ENCODE results near the gene OR5A1. TPM values are rescaled to one million over a fixed set of nuclear protein-coding genes. Genes with fewer than 3 reads are reported as not detected.
"Not testable (repeated sequence)": the region's sequence is repeated elsewhere in the genome, so short reads cannot be mapped to it uniquely, and the experiment has no call there.

The OR5A1 gene
- total RNA-seq, 1 donor from 2014 or later, result not detected

DNA sequence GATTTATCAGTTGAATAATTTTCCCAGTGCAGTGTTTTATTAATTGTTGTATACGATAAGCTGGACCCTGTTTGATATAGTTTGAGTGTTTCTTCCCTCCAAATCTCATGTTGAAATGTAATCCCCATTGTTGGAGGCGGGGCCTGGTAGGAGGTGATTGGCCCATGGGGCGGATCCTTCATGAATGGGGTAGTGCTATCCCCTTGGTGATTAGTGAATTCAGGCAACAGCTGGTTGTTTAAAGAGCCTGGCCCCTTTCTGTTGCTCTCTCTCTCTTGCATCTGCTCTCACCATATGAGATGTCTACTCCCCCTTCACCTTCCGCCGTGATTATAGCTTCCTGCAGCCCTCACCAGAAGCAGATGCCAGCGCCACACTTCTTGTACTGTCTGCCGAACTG, 1.5 kb downstream of the OR5A1 start:
- no peak for TF ChIP-seq POLR2A (IDR thresholded peaks at IDR 0.05)
- TF ChIP-seq, protein P1, sequence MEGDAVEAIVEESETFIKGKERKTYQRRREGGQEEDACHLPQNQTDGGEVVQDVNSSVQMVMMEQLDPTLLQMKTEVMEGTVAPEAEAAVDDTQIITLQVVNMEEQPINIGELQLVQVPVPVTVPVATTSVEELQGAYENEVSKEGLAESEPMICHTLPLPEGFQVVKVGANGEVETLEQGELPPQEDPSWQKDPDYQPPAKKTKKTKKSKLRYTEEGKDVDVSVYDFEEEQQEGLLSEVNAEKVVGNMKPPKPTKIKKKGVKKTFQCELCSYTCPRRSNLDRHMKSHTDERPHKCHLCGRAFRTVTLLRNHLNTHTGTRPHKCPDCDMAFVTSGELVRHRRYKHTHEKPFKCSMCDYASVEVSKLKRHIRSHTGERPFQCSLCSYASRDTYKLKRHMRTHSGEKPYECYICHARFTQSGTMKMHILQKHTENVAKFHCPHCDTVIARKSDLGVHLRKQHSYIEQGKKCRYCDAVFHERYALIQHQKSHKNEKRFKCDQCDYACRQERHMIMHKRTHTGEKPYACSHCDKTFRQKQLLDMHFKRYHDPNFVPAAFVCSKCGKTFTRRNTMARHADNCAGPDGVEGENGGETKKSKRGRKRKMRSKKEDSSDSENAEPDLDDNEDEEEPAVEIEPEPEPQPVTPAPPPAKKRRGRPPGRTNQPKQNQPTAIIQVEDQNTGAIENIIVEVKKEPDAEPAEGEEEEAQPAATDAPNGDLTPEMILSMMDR (IDR thresholded peaks at IDR 0.05), result no peak
- no peak for TF ChIP-seq POLR2AphosphoS5 (IDR thresholded peaks at IDR 0.05; ENCODE audit: insufficient read depth in 1 of 2, low read depth in 1 of 2)
- no peaks in the 10 kb centered on the region for H3K9me3 ChIP-seq
- DNase-seq (ENCODE audit: extremely low spot score in 2 of 2), result no peak

DNA sequence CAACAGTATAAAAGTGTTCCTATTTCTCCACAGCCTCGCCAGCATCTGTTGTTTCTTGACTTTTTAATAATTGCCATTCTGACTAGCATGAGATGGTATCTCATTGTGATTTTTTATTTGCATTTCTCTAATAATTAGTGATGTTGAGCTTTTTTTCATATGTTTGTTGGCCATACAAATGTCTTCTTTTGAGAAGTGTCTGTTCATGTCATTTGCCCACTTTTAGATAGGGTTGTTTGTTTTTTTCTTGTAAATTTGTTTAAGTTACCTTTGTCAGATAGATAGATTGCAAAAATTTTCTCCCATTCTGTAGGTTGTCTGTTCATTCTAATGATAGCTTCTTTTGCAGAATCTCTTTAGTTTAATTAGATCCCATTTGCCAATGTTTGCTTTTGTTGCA, 9.4 kb downstream of the OR5A1 start:
- H3K9me3 ChIP-seq; H3K4me1 ChIP-seq; intact Hi-C loops (cut with DNase I); H3K27me3 ChIP-seq; H3K27ac ChIP-seq; H3K36me3 ChIP-seq; H3K4me3 ChIP-seq; DNase-seq (ENCODE audit: extremely low spot score in 2 of 2): not testable (repeated sequence)

More for the DNA sequence above, 1.5 kb downstream of the OR5A1 start:
- Histone ChIP-seq H3K4me3 (no peak overlapping the region), H3K4me1 (no peaks in the 10 kb centered on the region), H3K36me3 (no peaks in the 10 kb centered on the region), H3K27ac (no peak overlapping the region), H3K27me3 (no peaks in the 10 kb centered on the region)
- intact Hi-C loops (cut with DNase I), result no loop called here

DNA sequence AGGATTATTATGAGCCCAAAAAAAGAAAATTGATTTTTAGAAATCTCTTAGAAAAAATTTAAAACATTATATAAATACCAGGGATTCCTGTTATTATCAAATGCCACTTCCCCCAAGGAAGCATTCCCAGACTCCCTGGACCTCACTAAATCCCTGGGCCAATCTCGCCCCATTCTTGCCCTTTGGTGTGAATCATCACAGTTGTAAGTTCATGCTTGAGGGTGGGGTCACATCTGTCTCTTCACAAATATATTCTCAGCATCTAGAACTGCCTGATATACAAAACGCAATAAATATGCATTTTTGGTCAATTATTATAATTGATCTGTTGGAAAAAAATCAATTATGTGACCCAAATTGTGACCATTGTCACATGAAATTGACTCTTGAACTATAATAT, 12.2 kb downstream of the OR5A1 start:
- TF ChIP-seq POLR2AphosphoS5 (IDR thresholded peaks at IDR 0.05; ENCODE audit: insufficient read depth in 1 of 2, low read depth in 1 of 2), result no peak
- TF ChIP-seq, protein P1 (IDR thresholded peaks at IDR 0.05), result no peak

DNA sequence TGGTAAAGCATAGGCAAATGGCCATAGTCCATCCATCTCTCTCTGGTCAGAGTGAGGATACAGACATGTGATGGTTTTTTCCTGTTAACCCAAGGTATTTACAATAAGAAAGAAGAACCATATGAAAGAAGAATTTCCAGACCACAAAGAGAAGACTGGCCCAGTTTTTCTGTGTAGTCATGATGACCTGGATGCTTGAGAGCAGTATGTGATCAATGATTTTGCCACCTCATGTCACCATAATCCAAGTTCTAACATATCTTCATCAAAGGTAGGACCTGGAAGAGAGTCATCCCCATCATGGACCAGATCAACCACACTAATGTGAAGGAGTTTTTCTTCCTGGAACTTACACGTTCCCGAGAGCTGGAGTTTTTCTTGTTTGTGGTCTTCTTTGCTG, 20.4 kb downstream of the OR5A1 start, which contains the start of gene OR4D6:
Gene OR4D6, plus strand, starts transcription at position 301 of the 400 bp plus-strand sequence. Its CDS starts 0 bp downstream, at position 301.
- Histone ChIP-seq H3K27me3 (no peaks in the 10 kb centered on the region), H3K4me1 (no peaks in the 10 kb centered on the region), H3K27ac (no peak within 1 kb of the TSS), H3K36me3 (no peaks in the 10 kb centered on the region), H3K4me3 (no peak within 1 kb of the TSS), H3K9me3 (no peaks in the 10 kb centered on the region)
- DNase-seq (ENCODE audit: extremely low spot score in 2 of 2), result no peak
- intact Hi-C loops (cut with DNase I), result no loop called here
- TF ChIP-seq POLR2AphosphoS5 (IDR thresholded peaks at IDR 0.05; ENCODE audit: insufficient read depth in 1 of 2, low read depth in 1 of 2), result no peak
- TF ChIP-seq POLR2A (IDR thresholded peaks at IDR 0.05), result no peak
- TF ChIP-seq, protein P1 (IDR thresholded peaks at IDR 0.05), result no peak

More for the DNA sequence above, 12.2 kb downstream of the OR5A1 start:
- Histone ChIP-seq H3K9me3 (no peaks in the 10 kb centered on the region), H3K27ac (no peak overlapping the region), H3K27me3 (no peaks in the 10 kb centered on the region), H3K4me3 (no peak overlapping the region), H3K4me1 (no peaks in the 10 kb centered on the region), H3K36me3 (no peaks in the 10 kb centered on the region)
- no peak for DNase-seq (ENCODE audit: extremely low spot score in 2 of 2)
- intact Hi-C loops (cut with DNase I), result no loop called here

DNA sequence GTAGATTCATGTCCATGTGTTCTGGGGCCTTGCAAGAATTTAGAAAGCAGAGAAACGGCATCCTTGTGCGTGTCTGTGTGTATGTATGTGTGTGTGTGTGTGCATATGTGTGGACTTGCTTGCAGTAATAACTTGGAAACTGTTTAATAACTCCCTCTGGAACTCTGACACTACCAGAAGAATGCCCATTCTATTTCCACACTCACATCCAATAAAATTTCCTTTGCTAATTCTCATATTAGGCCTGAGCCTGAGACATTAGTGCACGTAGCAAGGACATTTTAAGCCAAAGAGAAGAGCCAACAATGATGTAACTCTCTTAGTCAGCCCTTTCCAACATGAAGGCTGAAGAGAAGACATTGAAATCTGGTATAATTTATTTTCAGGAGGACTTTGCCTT, 23.6 kb downstream of the OR5A1 start:
- Histone ChIP-seq H3K4me3 (no peak overlapping the region), H3K27me3 (no peaks in the 10 kb centered on the region)
- TF ChIP-seq POLR2AphosphoS5 (IDR thresholded peaks at IDR 0.05; ENCODE audit: insufficient read depth in 1 of 2, low read depth in 1 of 2) (no peak), POLR2A (IDR thresholded peaks at IDR 0.05) (no peak)
- TF ChIP-seq, protein P1 (IDR thresholded peaks at IDR 0.05), result no peak

More for the DNA sequence above, 23.6 kb downstream of the OR5A1 start:
- Histone ChIP-seq H3K4me1 (no peaks in the 10 kb centered on the region), H3K27ac (no peak overlapping the region), H3K36me3 (no peaks in the 10 kb centered on the region), H3K9me3 (no peaks in the 10 kb centered on the region)
- intact Hi-C loops (cut with DNase I), result no loop called here
- DNase-seq (ENCODE audit: extremely low spot score in 2 of 2), result no peak

All from vagina (tissue), 2 donors.